ENCODE results near the gene UBR3. TPM values are rescaled to one million over a fixed set of nuclear protein-coding genes. Genes with fewer than 3 reads are reported as not detected.

The UBR3 gene
- total RNA-seq, 1 experiment from 2014 or later: 21.9 TPM

- no peak overlapping the region for H3K4ac ChIP-seq (ENCODE audit: low read depth, low read length)
- no CpG with 5 or more reads among the region's 3 CpGs for WGBS (ENCODE audit: extremely low coverage, insufficient read length, low lambda C conversion rate)
- no peaks in the 10 kb centered on the region for H3K23me2 ChIP-seq (ENCODE audit: insufficient read length, low read depth, low read length, poor library complexity, severe bottlenecking)
- no peak overlapping the region for H3K4me2 ChIP-seq (ENCODE audit: insufficient read depth, insufficient read length, low read length)
- H4K91ac ChIP-seq (ENCODE audit: insufficient read length, low read depth, low read length): no peak overlapping the region
- H3K27ac Mint-ChIP-seq: no peak overlapping the region
- peaks cover 2% of the 10 kb centered on the region; the same call in 1 of the 2 replicates for H3K79me2 ChIP-seq (ENCODE audit: insufficient read depth, low read length)
- H3K27me3 Mint-ChIP-seq (ENCODE audit: low read depth): no peaks in the 10 kb centered on the region
- no peak overlapping the region for H4K8ac ChIP-seq (replicated peaks; ENCODE audit: insufficient read length, low read depth, low read length)
- H3K23ac ChIP-seq (ENCODE audit: insufficient read length, low read depth, low read length): no peak overlapping the region
- peaks cover 3% of the 10 kb centered on the region for H3K79me1 ChIP-seq (ENCODE audit: insufficient read depth, low read depth, low read length, poor library complexity, severe bottlenecking)
- H2BK5ac ChIP-seq (ENCODE audit: insufficient read length, low read length): no peak overlapping the region
- H3K36me3 Mint-ChIP-seq (ENCODE audit: insufficient read depth in 1 of 3, low read depth in 3 of 3): peaks cover 0 to 5% (median 0%) of the 10 kb centered on the region in 3 experiments; a peak in 2 of 7 replicates
- peaks cover 5% of the 10 kb centered on the region; the same call in 1 of the 2 replicates for H3K4me1 ChIP-seq (ENCODE audit: insufficient read depth, low read length)
- H3K18ac ChIP-seq (ENCODE audit: insufficient read length, low read depth, low read length): no peak overlapping the region
- no peak overlapping the region for H2BK120ac ChIP-seq (ENCODE audit: low read depth, low read length, poor library complexity, severe bottlenecking)
- H2BK12ac ChIP-seq (ENCODE audit: insufficient read length, low read depth, low read length): no peak overlapping the region
- no peak overlapping the region for H3K27ac ChIP-seq (ENCODE audit: insufficient read length, low read depth, low read length)
- H3K4me1 Mint-ChIP-seq: peaks cover 25 to 34% of the 10 kb centered on the region in 2 experiments
- no peak overlapping the region for H2AK5ac ChIP-seq (ENCODE audit: insufficient read length, low read length)
- H2AFZ ChIP-seq (ENCODE audit: low read length): no peak overlapping the region
- no peaks in the 10 kb centered on the region for H4K20me1 ChIP-seq (ENCODE audit: control insufficient read depth, insufficient read depth, insufficient read length)
- no peaks in the 10 kb centered on the region for H3K9me3 ChIP-seq (ENCODE audit: control insufficient read depth, low read depth, low read length)
- H3T11ph ChIP-seq (ENCODE audit: low read length): no peak overlapping the region
- H2BK20ac ChIP-seq (ENCODE audit: low read depth, low read length, poor library complexity, severe bottlenecking): no peak overlapping the region
- H3K14ac ChIP-seq (ENCODE audit: insufficient read depth, low read length): no peak overlapping the region
- no peak overlapping the region for H3K4me3 Mint-ChIP-seq
- H3K56ac ChIP-seq (ENCODE audit: insufficient read length, low read depth, low read length): no peak overlapping the region
- H4K5ac ChIP-seq (ENCODE audit: insufficient read length, low read depth, low read length): no peak overlapping the region
- TF ChIP-seq, protein P1, sequence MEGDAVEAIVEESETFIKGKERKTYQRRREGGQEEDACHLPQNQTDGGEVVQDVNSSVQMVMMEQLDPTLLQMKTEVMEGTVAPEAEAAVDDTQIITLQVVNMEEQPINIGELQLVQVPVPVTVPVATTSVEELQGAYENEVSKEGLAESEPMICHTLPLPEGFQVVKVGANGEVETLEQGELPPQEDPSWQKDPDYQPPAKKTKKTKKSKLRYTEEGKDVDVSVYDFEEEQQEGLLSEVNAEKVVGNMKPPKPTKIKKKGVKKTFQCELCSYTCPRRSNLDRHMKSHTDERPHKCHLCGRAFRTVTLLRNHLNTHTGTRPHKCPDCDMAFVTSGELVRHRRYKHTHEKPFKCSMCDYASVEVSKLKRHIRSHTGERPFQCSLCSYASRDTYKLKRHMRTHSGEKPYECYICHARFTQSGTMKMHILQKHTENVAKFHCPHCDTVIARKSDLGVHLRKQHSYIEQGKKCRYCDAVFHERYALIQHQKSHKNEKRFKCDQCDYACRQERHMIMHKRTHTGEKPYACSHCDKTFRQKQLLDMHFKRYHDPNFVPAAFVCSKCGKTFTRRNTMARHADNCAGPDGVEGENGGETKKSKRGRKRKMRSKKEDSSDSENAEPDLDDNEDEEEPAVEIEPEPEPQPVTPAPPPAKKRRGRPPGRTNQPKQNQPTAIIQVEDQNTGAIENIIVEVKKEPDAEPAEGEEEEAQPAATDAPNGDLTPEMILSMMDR (conservative IDR thresholded peaks at IDR 0.05): no peak
- H3K9ac ChIP-seq (ENCODE audit: extremely low read depth, insufficient read length, low read length): no peak overlapping the region
- no peak overlapping the region for H2BK15ac ChIP-seq (ENCODE audit: low read depth, low read length)
- no peaks in the 10 kb centered on the region for H3K27me3 ChIP-seq (ENCODE audit: insufficient read depth, low read length)
- no peak for DNase-seq
- no peaks in the 10 kb centered on the region for H3K9me3 Mint-ChIP-seq
These were observed 40.3 kb downstream of the UBR3 start for GRCh38 chr2:169867579-169867978.

Data from H9 (cell line).